ENCODE data around the gene RUSC1.

DNA sequence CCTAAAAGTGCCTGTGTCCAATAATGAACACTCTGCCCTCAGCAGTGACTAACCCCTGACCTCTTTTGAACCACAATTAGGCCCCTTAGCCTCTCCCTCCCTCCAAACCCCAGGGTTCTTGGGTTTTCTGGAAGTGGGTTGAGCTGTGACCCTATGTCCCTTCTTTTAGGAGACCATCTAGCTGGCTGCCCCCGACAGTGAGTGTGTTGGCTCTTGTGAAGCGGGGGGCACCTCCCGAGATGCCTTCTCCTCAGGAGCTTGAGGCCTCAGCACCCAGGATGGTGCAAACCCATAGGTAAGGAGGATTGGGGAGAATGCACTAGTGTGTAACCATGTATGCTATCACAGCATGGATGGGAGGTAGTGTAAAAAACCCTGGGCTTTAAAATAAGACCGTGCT, 7.3 kb downstream of the RUSC1 start:
- TF ChIP-seq, protein P1, sequence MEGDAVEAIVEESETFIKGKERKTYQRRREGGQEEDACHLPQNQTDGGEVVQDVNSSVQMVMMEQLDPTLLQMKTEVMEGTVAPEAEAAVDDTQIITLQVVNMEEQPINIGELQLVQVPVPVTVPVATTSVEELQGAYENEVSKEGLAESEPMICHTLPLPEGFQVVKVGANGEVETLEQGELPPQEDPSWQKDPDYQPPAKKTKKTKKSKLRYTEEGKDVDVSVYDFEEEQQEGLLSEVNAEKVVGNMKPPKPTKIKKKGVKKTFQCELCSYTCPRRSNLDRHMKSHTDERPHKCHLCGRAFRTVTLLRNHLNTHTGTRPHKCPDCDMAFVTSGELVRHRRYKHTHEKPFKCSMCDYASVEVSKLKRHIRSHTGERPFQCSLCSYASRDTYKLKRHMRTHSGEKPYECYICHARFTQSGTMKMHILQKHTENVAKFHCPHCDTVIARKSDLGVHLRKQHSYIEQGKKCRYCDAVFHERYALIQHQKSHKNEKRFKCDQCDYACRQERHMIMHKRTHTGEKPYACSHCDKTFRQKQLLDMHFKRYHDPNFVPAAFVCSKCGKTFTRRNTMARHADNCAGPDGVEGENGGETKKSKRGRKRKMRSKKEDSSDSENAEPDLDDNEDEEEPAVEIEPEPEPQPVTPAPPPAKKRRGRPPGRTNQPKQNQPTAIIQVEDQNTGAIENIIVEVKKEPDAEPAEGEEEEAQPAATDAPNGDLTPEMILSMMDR (conservative IDR thresholded peaks at IDR 0.05; ENCODE audit: low read depth, low read length): no peak
- no peak for TF ChIP-seq EZH2 (IDR thresholded peaks at IDR 0.05; ENCODE audit: low read length, unreplicated experiment)
